BLaER1 treated with 17β-estradiol and CSF1 and Interleukin-3, amounts not matched to agents 10 nM and 100 nM (cell line): ENCODE data around the gene PLA2G2D.

Experiments used
- H3K27ac ChIP-seq, 11 experiments: shearing (Covaris generic); formaldehyde crosslinking; 2 replicates each; pipeline ENCODE4 v1.8.1; 2022
- H3K27me3 ChIP-seq, 11 experiments: shearing (Covaris generic); formaldehyde crosslinking; 2 replicates each; pipeline ENCODE4 v1.8.1; 2022
- H3K36me3 ChIP-seq, 11 experiments: shearing (Covaris generic); formaldehyde crosslinking; 2 replicates each; pipeline ENCODE4 v1.8.1; 2022
- H3K4me1 ChIP-seq, 10 experiments: shearing (Covaris generic); formaldehyde crosslinking; 2 replicates each; pipeline ENCODE4 v1.8.1; 2022
- H3K4me2 ChIP-seq, 11 experiments: shearing (Covaris generic); formaldehyde crosslinking; 2 replicates each; pipeline ENCODE4 v1.8.1; 2022
- H3K4me3 ChIP-seq, 10 experiments: shearing (Covaris generic); formaldehyde crosslinking; 2 replicates each; pipeline ENCODE4 v1.8.1; 2022
- H3K9ac ChIP-seq, 11 experiments: shearing (Covaris generic); formaldehyde crosslinking; 2 replicates each; pipeline ENCODE4 v1.8.1; 2022
- H3K9me3 ChIP-seq, 11 experiments: shearing (Covaris generic); formaldehyde crosslinking; replicated peaks in 1 of 11; 2 replicates each; pipeline ENCODE4 v1.8.1; 2022
- H4K20me1 ChIP-seq, 11 experiments: shearing (Covaris generic); formaldehyde crosslinking; 2 replicates each; pipeline ENCODE4 v1.8.1; 2022
- Cebpa-rat ChIP-seq, 11 experiments: shearing (Covaris generic); IDR thresholded peaks; 2 replicates each; pipeline ENCODE4 v1.8.1; 2022

Gene PLA2G2D

GRCh38 chr1:20119347-20119746 is at the start of gene PLA2G2D:
Gene PLA2G2D, minus strand, starts transcription at chr1:20119536. Its CDS starts 38 bp downstream, at chr1:20119498.
- Histone ChIP-seq H3K27ac (peak within 1 kb of the TSS in 10 of 11 experiments; percentile 48 to 75 (median 69); a peak in 18 of 22 replicates), H3K9ac (peak within 1 kb of the TSS in 9 of 11 experiments; percentile 29 to 70 (median 52); a peak in 11 of 22 replicates), H3K4me3 (no peak within 1 kb of the TSS; a peak in 1 of 20 replicates), H3K4me2 (peak within 1 kb of the TSS; percentile 49 to 93 (median 69)), H3K36me3 (no peaks in the 10 kb centered on the region), H3K27me3 (no peaks in the 10 kb centered on the region), H3K4me1 (peaks cover 10 to 53% (median 22%) of the 10 kb centered on the region in 10 experiments), H4K20me1 (no peaks in the 10 kb centered on the region), H3K9me3 (no peaks in the 10 kb centered on the region)
- no peak for TF ChIP-seq Cebpa-rat (IDR thresholded peaks at IDR 0.05)

GRCh38 chr1:20168564-20169491 is 49.5 kb upstream of the PLA2G2D start:
- Histone ChIP-seq H3K27ac (peak overlapping the region in 7 of 11 experiments; percentile 6 to 91 (median 12); a peak in 6 of 22 replicates), H3K9ac (no peak overlapping the region; a peak in 1 of 22 replicates), H3K4me2 (peak overlapping the region in 10 of 11 experiments; percentile 9 to 93 (median 64); a peak in 19 of 22 replicates), H3K4me3 (no peak overlapping the region), H3K36me3 (peaks cover 0 to 4% (median 0%) of the 10 kb centered on the region in 11 experiments; a peak in 1 of 22 replicates), H4K20me1 (peaks cover 0 to 6% (median 0%) of the 10 kb centered on the region in 11 experiments; a peak in 1 of 22 replicates), H3K27me3 (no peaks in the 10 kb centered on the region), H3K9me3 (peaks cover 0 to 19% (median 4%) of the 10 kb centered on the region in 11 experiments; a peak in 6 of 22 replicates), H3K4me1 (peaks cover 47 to 98% (median 94%) of the 10 kb centered on the region in 10 experiments)
- no peak for TF ChIP-seq Cebpa-rat (IDR thresholded peaks at IDR 0.05)

- Histone ChIP-seq H3K27me3 (no peaks in the 10 kb centered on the region), H3K9ac (peak overlapping the region in 1 of 11 experiments; percentile 27; a peak in 1 of 22 replicates), H3K4me3 (no peak overlapping the region), H3K9me3 (peaks cover 10 to 36% (median 19%) of the 10 kb centered on the region in 11 experiments), H4K20me1 (peaks cover 0 to 6% (median 0%) of the 10 kb centered on the region in 11 experiments; a peak in 1 of 22 replicates), H3K4me1 (peaks cover 43 to 87% (median 78%) of the 10 kb centered on the region in 10 experiments), H3K27ac (peak overlapping the region in 6 of 11 experiments; percentile 4 to 38 (median 10); a peak in 4 of 22 replicates), H3K36me3 (peaks cover 0 to 21% (median 0%) of the 10 kb centered on the region in 11 experiments; a peak in 5 of 22 replicates), H3K4me2 (peak overlapping the region; percentile 16 to 93 (median 54); a peak in 20 of 22 replicates)
- TF ChIP-seq Cebpa-rat (IDR thresholded peaks at IDR 0.05): no peak
These were observed 47.8 kb upstream of the PLA2G2D start for GRCh38 chr1:20167126-20167525.

- Histone ChIP-seq H3K36me3 (peaks cover 0 to 31% (median 1%) of the 10 kb centered on the region in 11 experiments; a peak in 8 of 22 replicates), H4K20me1 (peaks cover 0 to 6% (median 0%) of the 10 kb centered on the region in 11 experiments; a peak in 1 of 22 replicates), H3K4me1 (peaks cover 34 to 78% (median 68%) of the 10 kb centered on the region in 10 experiments), H3K4me3 (no peak overlapping the region), H3K27me3 (no peaks in the 10 kb centered on the region), H3K4me2 (peak overlapping the region; percentile 16 to 93 (median 54); a peak in 20 of 22 replicates), H3K9ac (peak overlapping the region in 2 of 11 experiments; percentile 4 to 27; a peak in 3 of 22 replicates), H3K9me3 (peaks cover 21 to 47% (median 30%) of the 10 kb centered on the region in 11 experiments), H3K27ac (peak overlapping the region in 5 of 11 experiments; percentile 8 to 38 (median 26); a peak in 5 of 22 replicates)
- no peak for TF ChIP-seq Cebpa-rat (IDR thresholded peaks at IDR 0.05)
These were observed 46.7 kb upstream of the PLA2G2D start for GRCh38 chr1:20166051-20166450.

- Histone ChIP-seq H3K9ac (no peak overlapping the region; a peak in 1 of 22 replicates), H3K4me1 (peaks cover 28 to 73% (median 62%) of the 10 kb centered on the region in 10 experiments), H3K4me2 (peak overlapping the region in 7 of 11 experiments; percentile 45 to 93 (median 88); a peak in 11 of 22 replicates), H3K9me3 (peaks cover 26 to 52% (median 35%) of the 10 kb centered on the region in 11 experiments), H3K4me3 (no peak overlapping the region), H4K20me1 (peaks cover 0 to 6% (median 0%) of the 10 kb centered on the region in 11 experiments; a peak in 1 of 22 replicates), H3K36me3 (peaks cover 0 to 36% (median 6%) of the 10 kb centered on the region in 11 experiments; a peak in 9 of 22 replicates), H3K27me3 (no peaks in the 10 kb centered on the region), H3K27ac (peak overlapping the region in 1 of 11 experiments; percentile 68; a peak in 3 of 22 replicates)
- no peak for TF ChIP-seq Cebpa-rat (IDR thresholded peaks at IDR 0.05)
These were observed 46.2 kb upstream of the PLA2G2D start for GRCh38 chr1:20165522-20165951.

GRCh38 chr1:20164694-20165202 is 45.4 kb upstream of the PLA2G2D start:
- H3K9ac ChIP-seq: peak overlapping the region in 3 of 11 experiments; percentile 29 to 50 (median 32); a peak in 5 of 22 replicates
- no peaks in the 10 kb centered on the region for H3K27me3 ChIP-seq
- peaks cover 0 to 44% (median 14%) of the 10 kb centered on the region in 11 experiments; a peak in 9 of 22 replicates for H3K36me3 ChIP-seq
- peak overlapping the region in 6 of 11 experiments; percentile 16 to 68 (median 51); a peak in 9 of 22 replicates for H3K27ac ChIP-seq
- H4K20me1 ChIP-seq: peaks cover 0 to 6% (median 0%) of the 10 kb centered on the region in 11 experiments; a peak in 1 of 22 replicates
- H3K4me2 ChIP-seq: peak overlapping the region in 7 of 11 experiments; percentile 9 to 93 (median 88); a peak in 12 of 22 replicates
- H3K9me3 ChIP-seq: peaks cover 34 to 60% (median 43%) of the 10 kb centered on the region in 11 experiments
- no peak overlapping the region for H3K4me3 ChIP-seq
- peaks cover 25 to 65% (median 55%) of the 10 kb centered on the region in 10 experiments for H3K4me1 ChIP-seq
- no peak for TF ChIP-seq Cebpa-rat (IDR thresholded peaks at IDR 0.05)

- peaks cover 12 to 33% (median 19%) of the 10 kb centered on the region in 10 experiments; a peak in 19 of 20 replicates for H3K4me1 ChIP-seq
- peak overlapping the region in 3 of 10 experiments; percentile 25 to 32 (median 31); a peak in 3 of 20 replicates for H3K4me3 ChIP-seq
- H3K4me2 ChIP-seq: no peak overlapping the region
- H4K20me1 ChIP-seq: no peaks in the 10 kb centered on the region
- no peaks in the 10 kb centered on the region for H3K27me3 ChIP-seq
- TF ChIP-seq Cebpa-rat (IDR thresholded peaks at IDR 0.05): no peak
- H3K36me3 ChIP-seq: peaks cover 0 to 70% (median 14%) of the 10 kb centered on the region in 11 experiments; a peak in 9 of 22 replicates
- H3K9me3 ChIP-seq: peaks cover 80 to 100% (median 87%) of the 10 kb centered on the region in 11 experiments
- no peak overlapping the region for H3K27ac ChIP-seq
- no peak overlapping the region for H3K9ac ChIP-seq
These were observed 40.7 kb upstream of the PLA2G2D start for GRCh38 chr1:20160034-20160433.
